HL-60/S4 treated with retinoic acid at 250 ng/mL for 4 days and 3 days (cell line): Measurements from ENCODE around the gene TUBA1C.
"Not testable (repeated sequence)": the region's sequence is repeated elsewhere in the genome, so short reads cannot be mapped to it uniquely, and the experiment has no call there.

Experiments used
- in situ Hi-C: fragments of 300-500 bp; cut with MboI; formaldehyde crosslinking; loops from 2 replicates; pipeline ENCODE4 v1.7.0; 2022; ENCODE audit warnings: low sequenced_read_pairs

The TUBA1C gene

GRCh38 chr12:49304161-49304560 is 39.3 kb downstream of the TUBA1C start:
- in situ Hi-C loops = no loop called here

DNA sequence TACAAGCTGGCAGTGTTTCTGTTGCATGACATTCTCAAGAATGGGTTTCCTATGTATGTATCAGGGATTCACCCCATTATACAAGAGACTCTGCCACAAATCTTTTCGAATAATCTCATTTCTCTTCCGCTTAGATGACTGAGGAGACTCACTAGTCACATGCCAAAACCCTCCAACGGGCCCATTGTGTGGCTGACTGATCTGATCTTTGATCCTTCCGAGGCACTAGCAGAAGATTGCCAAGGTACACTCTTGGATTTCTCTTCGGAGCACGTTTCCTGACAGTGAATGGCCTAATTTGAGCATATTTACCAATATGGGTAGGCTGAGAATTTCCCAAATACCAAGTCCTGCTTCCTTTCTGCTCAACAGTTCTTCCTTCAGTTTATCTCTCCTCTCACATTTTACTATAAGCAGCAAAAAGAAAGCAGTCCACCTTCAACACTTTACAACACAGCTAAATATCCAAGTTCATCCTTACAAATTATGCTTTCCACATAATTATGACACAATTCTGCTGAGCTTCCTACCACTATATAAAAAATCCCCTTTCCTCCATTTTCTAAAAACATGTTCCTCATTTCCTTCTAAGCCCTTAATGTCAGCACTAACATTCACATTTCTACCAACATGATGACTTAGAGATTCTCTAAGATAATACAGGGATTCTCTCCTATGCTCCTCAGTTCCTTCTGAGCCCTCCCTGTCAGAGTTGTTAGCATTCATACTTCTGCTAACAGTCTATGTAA is 41.1 kb downstream of the TUBA1C start:
- in situ Hi-C loops = no loop called here

DNA sequence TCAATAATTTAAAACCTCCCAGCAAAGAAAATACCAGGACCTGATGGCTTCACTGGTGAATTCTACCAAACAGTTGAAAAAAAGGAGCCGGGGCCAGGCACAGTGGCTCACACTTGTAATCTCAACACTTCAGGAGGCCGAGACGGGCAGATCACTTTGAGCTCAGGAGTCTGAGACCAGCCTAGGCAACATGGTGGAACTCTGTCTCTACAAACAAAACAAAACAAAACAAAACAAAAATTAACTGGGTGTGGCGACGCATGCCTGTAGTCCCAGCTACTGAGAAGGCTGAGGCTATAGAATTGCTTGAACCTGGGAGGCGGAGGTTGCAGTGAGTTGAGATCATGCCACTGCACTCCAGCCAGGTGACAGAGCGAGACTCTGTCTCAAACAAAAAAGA is 44.5 kb downstream of the TUBA1C start:
- in situ Hi-C loops = no loop called here

- in situ Hi-C loops = not testable (repeated sequence)
These were observed 45.6 kb downstream of the TUBA1C start for GRCh38 chr12:49310451-49311000.

GRCh38 chr12:49314811-49315210 is 49.9 kb downstream of the TUBA1C start:
- in situ Hi-C loops = no loop called here

DNA sequence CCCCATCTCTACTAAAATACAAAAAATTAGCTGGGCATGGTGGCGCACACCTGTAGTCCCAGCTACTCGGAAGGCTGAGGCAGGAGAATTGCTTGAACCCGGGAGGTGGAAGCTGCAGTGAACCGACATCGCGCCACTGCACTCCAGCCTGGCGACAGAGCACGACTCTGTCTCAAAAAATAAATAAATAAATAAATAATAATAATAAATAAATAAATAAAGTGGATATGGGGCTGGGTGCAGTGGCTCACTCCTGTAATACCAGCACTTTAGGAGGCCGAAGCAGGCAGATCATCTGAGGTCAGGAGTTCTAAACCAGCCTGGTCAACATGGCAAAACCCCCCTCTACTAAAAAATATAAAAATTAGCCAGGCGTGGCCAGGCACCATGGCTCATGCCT is 52.2 kb downstream of the TUBA1C start:
- in situ Hi-C loops = not testable (repeated sequence)

DNA sequence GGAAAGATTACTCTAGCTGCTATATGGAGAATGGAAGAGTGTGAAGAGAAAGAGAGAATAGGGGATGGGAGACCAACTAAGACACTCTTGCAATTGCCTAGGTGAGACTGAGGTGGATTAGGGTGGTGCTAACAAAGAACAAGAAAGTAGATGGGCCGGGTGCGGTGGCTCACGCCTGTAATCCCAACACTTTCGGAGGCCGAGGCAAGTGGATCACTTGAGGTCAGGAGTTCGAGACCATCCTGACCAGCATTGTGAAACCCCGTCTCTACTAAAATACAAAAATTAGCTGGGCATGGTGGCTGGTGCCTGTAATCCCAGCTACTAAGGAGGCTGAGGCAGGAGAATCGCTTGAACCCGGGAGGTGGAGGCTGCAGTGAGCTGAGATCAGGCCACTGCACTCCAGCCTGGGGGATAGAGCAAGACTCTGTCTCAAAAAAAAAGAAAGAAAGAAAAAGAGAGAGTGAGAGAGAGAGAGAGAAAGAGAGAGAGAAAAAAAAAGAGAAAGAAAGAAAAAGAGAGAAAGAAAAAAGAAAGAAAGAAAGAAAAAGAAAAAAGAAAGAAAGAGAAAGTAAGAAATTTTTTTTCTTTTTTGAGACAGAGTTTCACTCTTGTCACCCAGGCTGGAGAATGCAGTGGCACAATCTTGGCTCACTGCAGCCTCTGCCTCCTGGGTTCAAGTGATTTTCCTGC is 55.7 kb downstream of the TUBA1C start:
- in situ Hi-C loops = not testable (repeated sequence)

DNA sequence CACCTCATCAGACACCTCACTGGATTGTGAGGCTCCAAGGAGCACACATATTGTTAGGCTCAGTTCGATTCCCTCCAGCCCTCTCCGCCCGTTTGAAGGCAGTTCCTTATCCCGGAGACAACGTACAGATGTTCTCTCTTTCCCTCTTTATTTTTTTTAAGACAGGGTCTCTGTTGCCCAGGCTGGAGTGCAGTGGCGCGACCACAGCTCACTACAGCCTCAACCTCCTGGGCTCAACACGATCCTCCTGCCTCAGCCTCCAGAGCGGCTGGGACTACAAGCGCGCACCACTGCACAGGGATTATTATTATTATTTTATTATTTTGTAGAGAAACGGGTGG is 57.5 kb downstream of the TUBA1C start:
- in situ Hi-C loops = no loop called here

DNA sequence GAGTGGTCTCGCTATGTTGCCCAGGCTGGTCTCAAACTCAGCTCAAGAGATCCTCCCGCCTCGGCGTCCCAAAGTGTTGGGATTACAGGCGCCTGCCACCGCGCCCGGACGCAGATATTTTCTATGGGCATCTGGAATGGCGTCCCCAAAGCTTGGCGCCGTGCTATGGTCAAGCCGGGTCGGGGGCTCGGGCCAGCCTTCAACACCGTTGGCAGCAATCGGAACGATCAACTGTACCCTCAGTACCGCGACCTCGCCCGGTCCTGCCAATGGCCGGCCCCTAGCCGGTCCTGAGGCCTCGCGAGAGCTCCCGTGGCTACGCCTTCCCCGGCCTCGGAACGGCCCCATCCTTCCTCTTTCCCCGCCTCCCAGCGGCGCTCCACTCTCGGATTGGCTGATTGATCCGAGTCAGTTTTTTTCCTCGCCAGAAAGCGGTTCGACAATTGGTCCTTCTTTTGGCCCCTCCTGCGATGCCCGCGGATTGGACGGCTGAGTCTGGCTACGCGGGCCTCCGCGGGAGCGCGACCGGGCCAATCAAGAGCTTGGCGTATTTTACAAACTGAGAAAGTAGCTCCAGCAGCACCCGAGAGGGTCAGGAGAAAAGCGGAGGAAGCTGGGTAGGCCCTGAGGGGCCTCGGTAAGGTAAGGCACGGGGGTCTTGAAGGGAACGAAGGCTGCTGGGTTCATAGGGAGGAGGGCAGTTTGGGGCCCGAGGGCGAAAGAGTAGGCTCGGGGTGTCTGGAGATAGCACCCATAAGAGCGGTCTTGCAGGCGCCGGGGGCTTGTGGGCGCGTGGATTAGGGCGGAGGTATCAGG is 58.0 kb downstream of the TUBA1C start, which contains the start of gene TROAP:
Gene TROAP, plus strand, starts transcription at position 548 of the 816 bp plus-strand sequence. CDS start 354 bp downstream, outside the sequence.
- in situ Hi-C loops = no loop called here

GRCh38 chr12:49323524-49324097 is 58.7 kb downstream of the TUBA1C start:
- in situ Hi-C loops = no loop called here
